ENCODE data around the gene SLC12A5.

Gene SLC12A5

GRCh38 chr20:46054606-46055005 lies 25.6 kb downstream of the SLC12A5 start:
- CTCF ChIA-PET, result interaction anchor here (0.6 to 1.1 kb wide), 3 partner anchors 41 to 782 kb away, joined by 3 read pairs; no protein-coding TSS in a partner anchor
- H3K27ac ChIP-seq, result no peak overlapping the region
- no peak for TF ChIP-seq CTCF (conservative IDR thresholded peaks at IDR 0.05; ENCODE audit: low read depth)
- POLR2A ChIA-PET (ENCODE audit: low non-redundant PET), result no interaction called here
- no peak for DNase-seq (ENCODE audit: low spot score)

GRCh38 chr20:46055269-46055668 lies 26.3 kb downstream of the SLC12A5 start:
- no peak for DNase-seq (ENCODE audit: low spot score)
- no peak overlapping the region for H3K27ac ChIP-seq
- TF ChIP-seq CTCF (conservative IDR thresholded peaks at IDR 0.05; ENCODE audit: low read depth), result no peak
- ChIA-PET POLR2A (ENCODE audit: low non-redundant PET) (no interaction called here), CTCF (interaction anchor here (0.6 kb wide), 2 partner anchors 234 to 783 kb away, joined by 3 read pairs; no protein-coding TSS in a partner anchor)

GRCh38 chr20:46056027-46056833 lies 27.2 kb downstream of the SLC12A5 start:
- ChIA-PET POLR2A (ENCODE audit: low non-redundant PET) (no interaction called here), CTCF (interaction anchor here (1.3 to 3.0 kb wide), 2 partner anchors 42 to 69 kb away, joined by 8 to 13 read pairs; no protein-coding TSS in a partner anchor)
- no peak for DNase-seq (ENCODE audit: low spot score)
- no peak overlapping the region for H3K27ac ChIP-seq
- TF ChIP-seq CTCF (conservative IDR thresholded peaks at IDR 0.05; ENCODE audit: low read depth), result no peak

GRCh38 chr20:46056970-46057855 lies 28.2 kb downstream of the SLC12A5 start:
- ChIA-PET POLR2A (ENCODE audit: low non-redundant PET) (no interaction called here), CTCF (interaction anchor here (0.6 to 3.0 kb wide), 11 partner anchors 25 to 725 kb away, joined by 3 to 13 read pairs (median 4); no protein-coding TSS in a partner anchor)
- no peak for TF ChIP-seq CTCF (conservative IDR thresholded peaks at IDR 0.05; ENCODE audit: low read depth)
- peak; percentile 58 for DNase-seq (ENCODE audit: low spot score)
- H3K27ac ChIP-seq, result no peak overlapping the region

GRCh38 chr20:46057856-46058598 lies 29.0 kb downstream of the SLC12A5 start:
- POLR2A ChIA-PET (ENCODE audit: low non-redundant PET), result interaction anchor here (1.0 kb wide), 1 partner anchor 16 kb away, joined by 3 read pairs; no protein-coding TSS in a partner anchor
- DNase-seq (ENCODE audit: low spot score), result peak; percentile 32
- CTCF ChIA-PET, result interaction anchor here (0.6 to 3.0 kb wide), 19 partner anchors 10 to 724 kb away, joined by 3 to 15 read pairs (median 4); no protein-coding TSS in a partner anchor
- peak; percentile 22; the same call in 1 of the 2 replicates for TF ChIP-seq CTCF (conservative IDR thresholded peaks at IDR 0.05; ENCODE audit: low read depth)
- H3K27ac ChIP-seq, result no peak overlapping the region

Data from RWPE1 (cell line).